GM23338 (cell line): Measurements from ENCODE around the gene RAMAC.

ENCODE experiments used
- CTCF ChIP-seq, 2 experiments: fragments of 200-600 bp in 1 of 2; sonication (generic) in 1 of 2; conservative IDR thresholded peaks; 2 replicates each; pipeline versions ENCODE4 v1.5.1 to v1.6.1; 2016 to 2017; ENCODE audit warnings: antibody characterized with exemption in 2 of 2, low read depth in 2 of 2, mild to moderate bottlenecking in 2 of 2, moderate library complexity in 1 of 2
- ETS1 ChIP-seq: IDR thresholded peaks from 2 replicates; pipeline ENCODE4 v1.6.1; 2016; ENCODE audit warnings: antibody characterized with exemption
- EZH2 ChIP-seq: fragments of 200-600 bp; sonication (generic); IDR thresholded peaks from one replicate; pipeline ENCODE4 v1.8.0; 2017; ENCODE audit warnings: antibody characterized with exemption, mild to moderate bottlenecking, low read depth; ENCODE audit not compliant: unreplicated experiment
- EZH2phosphoT487 ChIP-seq: fragments of 200-600 bp; sonication (generic); IDR thresholded peaks from one replicate; pipeline ENCODE4 v1.8.1; 2018; ENCODE audit warnings: antibody characterized with exemption; ENCODE audit not compliant: unreplicated experiment
- JUNB ChIP-seq: IDR thresholded peaks from one replicate; pipeline ENCODE4 v1.6.1; 2016; ENCODE audit warnings: antibody characterized with exemption; ENCODE audit not compliant: unreplicated experiment
- NANOG ChIP-seq: IDR thresholded peaks from 2 replicates; pipeline ENCODE4 v1.6.1; 2016; ENCODE audit warnings: antibody characterized with exemption, borderline replicate concordance
- POLR2AphosphoS5 ChIP-seq: IDR thresholded peaks from 2 replicates; pipeline ENCODE4 v1.6.1; 2016; ENCODE audit warnings: antibody characterized with exemption, low read depth
- REST ChIP-seq: IDR thresholded peaks from one replicate; pipeline ENCODE4 v1.6.1; 2018; ENCODE audit warnings: antibody characterized with exemption; ENCODE audit not compliant: unreplicated experiment
- ZNF331 ChIP-seq: fragments of 250-450 bp; sonication (Bioruptor Pico); IDR thresholded peaks from 2 replicates; pipeline ENCODE4 v1.5.0; 2020; ENCODE audit warnings: low read depth, mild to moderate bottlenecking, moderate library complexity

- no peak for TF ChIP-seq EZH2phosphoT487
- TF ChIP-seq EZH2, result no peak
- no peak for TF ChIP-seq CTCF (conservative IDR thresholded peaks at IDR 0.05; ENCODE audit: low read depth in 2 of 2)
- no peak for TF ChIP-seq POLR2AphosphoS5
- no peak for TF ChIP-seq NANOG
- no peak for TF ChIP-seq REST
- TF ChIP-seq ZNF331 (CRISPR knock-in tag), result no peak
- no peak for TF ChIP-seq JUNB
- TF ChIP-seq ETS1, result no peak
Observed at GRCh38 chr15:83018436-83018835, 32.4 kb downstream of the RAMAC start.
